Ovary (tissue), 9 donors: Measurements from ENCODE around the gene CASP3. TPM values are rescaled to one million over a fixed set of nuclear protein-coding genes. Genes with fewer than 3 reads are reported as not detected.

Source experiments
- DNase-seq, 5 donors: peaks; one replicate each; pipeline ENCODE4 v3.0.0-alpha.2; 2019 to 2020
- H3K27ac ChIP-seq, 2 donors: fragments of 200-600 bp; one replicate each; pipeline versions ENCODE4 v1.5.1 to v1.8.0; 2019 to 2022
- H3K27me3 ChIP-seq: fragments of 200-600 bp; one replicate; pipeline ENCODE4 v1.8.0; 2022
- H3K36me3 ChIP-seq: fragments of 200-600 bp; sonication (generic); one replicate; pipeline ENCODE4 v1.5.1; 2019
- H3K4me1 ChIP-seq: one replicate; pipeline ENCODE4 v1.8.1; 2013; ENCODE audit warnings: mild to moderate bottlenecking, moderate library complexity; ENCODE audit not compliant: insufficient read depth
- H3K4me3 ChIP-seq: fragments of 200-600 bp; sonication (generic); one replicate; pipeline ENCODE4 v1.5.1; 2017
- H3K9me3 ChIP-seq, 2 donors: fragments of 200-600 bp in 1 of 2; sonication (generic) in 1 of 2; one replicate each; pipeline versions ENCODE4 v1.5.1 to v1.8.1; 2013 to 2019; ENCODE audit warnings: mild to moderate bottlenecking in 1 of 2, moderate library complexity in 1 of 2
- CTCF ChIP-seq, 3 donors: fragments of 450-650 bp in 2 of 3; fragments of 200-600 bp in 1 of 3; IDR thresholded peaks; one replicate each; pipeline versions ENCODE4 v1.5.1 to v1.8.0; 2016 to 2022; ENCODE audit warnings: antibody characterized with exemption in 3 of 3, mild to moderate bottlenecking in 1 of 3
- EP300 ChIP-seq: sonication (generic); formaldehyde crosslinking; IDR thresholded peaks from one replicate; pipeline ENCODE4 v1.6.1; 2017; ENCODE audit warnings: antibody characterized with exemption
- POLR2A ChIP-seq: fragments of 450-650 bp; IDR thresholded peaks from one replicate; pipeline ENCODE4 v1.6.1; 2017; ENCODE audit warnings: antibody characterized with exemption, mild to moderate bottlenecking, moderate library complexity
- WGBS, 3 donors: extraction: QIAGEN DNeasy Blood & Tissue Kit in 1 of 3; methylation state at CpG; one replicate each; pipeline versions ENCODE4 v1.1.5 to v1.1.7; 2013 to 2017; 5-methylcytosine and 5-hydroxymethylcytosine counted together
- intact Hi-C, 4 donors: fragments of 100-400 bp; cut with DNase I; formaldehyde crosslinking; loops; one replicate each; pipeline versions ENCODE4 v1.11.0 to v1.15.1; 2022 to 2023
- polyA plus RNA-seq, 2 donors: library from polyadenylated mRNA; stranded (reverse); fragments of 200-250 nt in 1 of 2; fragments of 350-450 nt in 1 of 2; fragmentation: Illumina TruSeq in 1 of 2; extraction: RNeasy Lipid Tissue Mini Kit (QIAGEN cat#74804) in 1 of 2; gene quantifications; one replicate each; pipeline ENCODE4 v1.2.3, GENCODE V29; 2013 to 2014
- total RNA-seq, 7 donors: library from RNA; depleted of rRNA in 2 of 7; stranded (reverse); fragments of >200 nt in 2 of 7; fragmentation: NEBNext Ultra II Directional in 3 of 7; extraction: Animal tissue kit (Norgen Biotek cat#: 25700) in 3 of 7; gene quantifications; one replicate each; pipeline versions ENCODE4 v1.1.0 to v1.2.4, GENCODE V29; 2016 to 2023
- donor health status: DM: no; HTN: no; CAD: no; lungs with moderate emphysema.
- donor health status: DM: no; HTN: no; CAD: no.
- donor health status: Bipolar disorder and iron deficiency.
- donor health status: DM: yes; HTN: yes; CAD: no.
- donor health status: DM: no; HTN: no; CAD: no.
- donor health status: DM: yes; HTN: yes; CAD: no.

The CASP3 gene
- total and polyA plus RNA-seq, 9 donors, result 8.9 to 14.0 (median 11.7) TPM

GRCh38 chr4:184644553-184645307 is 4.5 kb downstream of the CASP3 start:
- Histone ChIP-seq H3K4me3 (no peak overlapping the region), H3K27ac (no peak overlapping the region), H3K27me3 (no peaks in the 10 kb centered on the region), H3K9me3 (no peaks in the 10 kb centered on the region), H3K36me3 (no peaks in the 10 kb centered on the region), H3K4me1 (peaks cover 4% of the 10 kb centered on the region)
- no peak for DNase-seq
- WGBS, 3 donors, result 85 to 96% (median 90%) methylated on average over 9 of the region's 9 CpGs
- intact Hi-C loops, result loop anchor here in 2 of 4 donors (5.0 to 10.0 kb wide), 2 partner anchors 357 to 380 kb away; no protein-coding TSS in a partner anchor
- TF ChIP-seq CTCF (IDR thresholded peaks at IDR 0.05) (no peak), EP300 (no peak), POLR2A (no peak)

- Histone ChIP-seq H3K36me3 (no peaks in the 10 kb centered on the region), H3K27me3 (no peaks in the 10 kb centered on the region), H3K27ac (no peak overlapping the region), H3K4me3 (no peak overlapping the region), H3K9me3 (no peaks in the 10 kb centered on the region), H3K4me1 (peaks cover 4% of the 10 kb centered on the region)
- DNase-seq, result no peak
- intact Hi-C loops, result loop anchor here in 1 of 4 donors (10.0 kb wide), 1 partner anchor 379 kb away; no protein-coding TSS in a partner anchor
- TF ChIP-seq EP300 (no peak), CTCF (IDR thresholded peaks at IDR 0.05) (no peak), POLR2A (no peak)
- 87 to 89% (median 88%) methylated on average over 1 of the region's 1 CpG for WGBS, 3 donors
Observed at GRCh38 chr4:184643731-184644130, 5.5 kb downstream of the CASP3 start.

GRCh38 chr4:184641451-184641850 is 7.8 kb downstream of the CASP3 start:
- WGBS, 3 donors, result 94 to 98% (median 96%) methylated on average over 5 of the region's 5 CpGs
- H3K27ac ChIP-seq, result no peak overlapping the region
- intact Hi-C loops, result loop anchor here in 1 of 4 donors (10.0 kb wide), 1 partner anchor 377 kb away; no protein-coding TSS in a partner anchor
- no peak for DNase-seq
- TF ChIP-seq EP300 (no peak), POLR2A (no peak), CTCF (IDR thresholded peaks at IDR 0.05) (no peak)
- H3K36me3 ChIP-seq, result no peaks in the 10 kb centered on the region
- peaks cover 4% of the 10 kb centered on the region for H3K4me1 ChIP-seq
- no peaks in the 10 kb centered on the region for H3K27me3 ChIP-seq
- H3K4me3 ChIP-seq, result no peak overlapping the region
- H3K9me3 ChIP-seq, result no peaks in the 10 kb centered on the region

- 92 to 95% (median 93%) methylated on average over 3 of the region's 3 CpGs for WGBS, 3 donors
- Histone ChIP-seq H3K4me1 (peaks cover 4% of the 10 kb centered on the region), H3K4me3 (no peak overlapping the region), H3K9me3 (no peaks in the 10 kb centered on the region), H3K27me3 (no peaks in the 10 kb centered on the region), H3K36me3 (no peaks in the 10 kb centered on the region), H3K27ac (no peak overlapping the region)
- intact Hi-C loops, result loop anchor here in 1 of 4 donors (10.0 kb wide), 1 partner anchor 376 kb away; no protein-coding TSS in a partner anchor
- no peak for TF ChIP-seq CTCF (IDR thresholded peaks at IDR 0.05)
- no peak for TF ChIP-seq EP300
- TF ChIP-seq POLR2A, result no peak
- no peak for DNase-seq
Observed at GRCh38 chr4:184641022-184641421, 8.2 kb downstream of the CASP3 start.
